OCI-LY1 (cell line): Measurements from ENCODE around the gene SH3PXD2A.

Experiments
- H2AFZ ChIP-seq: fragments of 200-600 bp; sonication (generic), shearing (Covaris generic); 2 replicates; pipeline ENCODE4 v1.6.0; 2014; ENCODE audit warnings: antibody characterized with exemption, mild to moderate bottlenecking, low read length
- H3F3A ChIP-seq: fragments of 200-600 bp; sonication (generic), shearing (Covaris generic); 2 replicates; pipeline ENCODE4 v1.6.0; 2014; ENCODE audit warnings: mild to moderate bottlenecking, antibody characterized with exemption, low read length, moderate library complexity; ENCODE audit not compliant: insufficient read depth
- H3K27ac ChIP-seq: fragments of 200-600 bp; sonication (generic); 2 replicates; pipeline ENCODE4 v1.5.1; 2014; ENCODE audit warnings: low read length, mixed run types, mild to moderate bottlenecking, low read depth; ENCODE audit not compliant: poor library complexity, severe bottlenecking
- H3K27me3 ChIP-seq: fragments of 200-600 bp; sonication (generic); 2 replicates; pipeline ENCODE4 v1.6.0; 2014; ENCODE audit warnings: antibody characterized with exemption, mild to moderate bottlenecking, low read length, moderate library complexity; ENCODE audit not compliant: insufficient read depth
- H3K36me3 ChIP-seq: fragments of 200-600 bp; sonication (generic); 2 replicates; pipeline ENCODE4 v1.6.1; 2014; ENCODE audit warnings: mild to moderate bottlenecking, antibody characterized with exemption, low read length, moderate library complexity, mixed read lengths; ENCODE audit not compliant: insufficient read depth
- H3K4me1 ChIP-seq: fragments of 200-600 bp; sonication (generic); 2 replicates; pipeline ENCODE4 v1.5.1; 2014; ENCODE audit warnings: mild to moderate bottlenecking, low read length, moderate library complexity; ENCODE audit not compliant: insufficient read depth, severe bottlenecking
- H3K4me2 ChIP-seq: fragments of 200-600 bp; sonication (generic), shearing (Covaris generic); 2 replicates; pipeline ENCODE4 v1.6.1; 2014; ENCODE audit warnings: low read length
- H3K4me3 ChIP-seq: fragments of 200-600 bp; sonication (generic); 2 replicates; pipeline ENCODE4 v1.5.1; 2014; ENCODE audit warnings: low read length, low read depth, mild to moderate bottlenecking, mixed read lengths; ENCODE audit not compliant: poor library complexity, severe bottlenecking
- H3K79me2 ChIP-seq: fragments of 200-600 bp; shearing (Covaris generic); 2 replicates; pipeline ENCODE4 v1.6.1; 2016; ENCODE audit warnings: mixed run types, low read length, mixed read lengths; ENCODE audit not compliant: insufficient read depth
- H3K9ac ChIP-seq: fragments of 200-600 bp; sonication (generic), shearing (Covaris generic); 2 replicates; pipeline ENCODE4 v1.6.1; 2014; ENCODE audit warnings: mild to moderate bottlenecking, low read length, mixed read lengths
- H3K9me2 ChIP-seq: fragments of 200-600 bp; sonication (generic), shearing (Covaris generic); 2 replicates; pipeline ENCODE4 v1.6.1; 2014; ENCODE audit warnings: low read depth, mild to moderate bottlenecking, low read length, mixed read lengths
- H3K9me3 ChIP-seq: fragments of 200-600 bp; shearing (Covaris generic); 2 replicates; pipeline ENCODE4 v1.6.1; 2014; ENCODE audit warnings: low read length, mixed read lengths
- H4K20me1 ChIP-seq: fragments of 200-600 bp; sonication (generic), shearing (Covaris generic); 2 replicates; pipeline ENCODE4 v1.6.0; 2016; ENCODE audit warnings: mild to moderate bottlenecking, low read length; ENCODE audit not compliant: insufficient read depth
- EZH2 ChIP-seq: fragments of 200-600 bp; sonication (generic), shearing (Covaris generic); IDR thresholded peaks from 2 replicates; pipeline ENCODE4 v1.8.0; 2017; ENCODE audit warnings: borderline replicate concordance, mixed run types, mild to moderate bottlenecking, antibody characterized with exemption, low read length, moderate library complexity, mixed read lengths
- TF ChIP-seq, protein P1 (sequence below): fragments of 200-600 bp; sonication (generic), shearing (Covaris generic); IDR thresholded peaks from 2 replicates; pipeline ENCODE4 v1.5.1; 2017; ENCODE audit warnings: mild to moderate bottlenecking, antibody characterized with exemption, low read length, moderate library complexity, mixed read lengths

The SH3PXD2A gene

GRCh38 chr10:103553743-103554487 is 301.5 kb downstream of the SH3PXD2A start:
- Histone ChIP-seq H2AFZ (no peak overlapping the region), H3F3A (no peaks in the 10 kb centered on the region), H3K9ac (no peak overlapping the region), H3K4me2 (no peak overlapping the region), H3K4me3 (no peak overlapping the region), H3K36me3 (no peaks in the 10 kb centered on the region), H3K9me2 (no peaks in the 10 kb centered on the region), H4K20me1 (no peaks in the 10 kb centered on the region), H3K9me3 (no peaks in the 10 kb centered on the region), H3K79me2 (no peaks in the 10 kb centered on the region), H3K27me3 (peaks cover 12% of the 10 kb centered on the region; the same call in 1 of the 2 replicates), H3K4me1 (no peaks in the 10 kb centered on the region), H3K27ac (no peak overlapping the region)
- TF ChIP-seq, protein P1, sequence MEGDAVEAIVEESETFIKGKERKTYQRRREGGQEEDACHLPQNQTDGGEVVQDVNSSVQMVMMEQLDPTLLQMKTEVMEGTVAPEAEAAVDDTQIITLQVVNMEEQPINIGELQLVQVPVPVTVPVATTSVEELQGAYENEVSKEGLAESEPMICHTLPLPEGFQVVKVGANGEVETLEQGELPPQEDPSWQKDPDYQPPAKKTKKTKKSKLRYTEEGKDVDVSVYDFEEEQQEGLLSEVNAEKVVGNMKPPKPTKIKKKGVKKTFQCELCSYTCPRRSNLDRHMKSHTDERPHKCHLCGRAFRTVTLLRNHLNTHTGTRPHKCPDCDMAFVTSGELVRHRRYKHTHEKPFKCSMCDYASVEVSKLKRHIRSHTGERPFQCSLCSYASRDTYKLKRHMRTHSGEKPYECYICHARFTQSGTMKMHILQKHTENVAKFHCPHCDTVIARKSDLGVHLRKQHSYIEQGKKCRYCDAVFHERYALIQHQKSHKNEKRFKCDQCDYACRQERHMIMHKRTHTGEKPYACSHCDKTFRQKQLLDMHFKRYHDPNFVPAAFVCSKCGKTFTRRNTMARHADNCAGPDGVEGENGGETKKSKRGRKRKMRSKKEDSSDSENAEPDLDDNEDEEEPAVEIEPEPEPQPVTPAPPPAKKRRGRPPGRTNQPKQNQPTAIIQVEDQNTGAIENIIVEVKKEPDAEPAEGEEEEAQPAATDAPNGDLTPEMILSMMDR = no peak
- no peak for TF ChIP-seq EZH2

DNA sequence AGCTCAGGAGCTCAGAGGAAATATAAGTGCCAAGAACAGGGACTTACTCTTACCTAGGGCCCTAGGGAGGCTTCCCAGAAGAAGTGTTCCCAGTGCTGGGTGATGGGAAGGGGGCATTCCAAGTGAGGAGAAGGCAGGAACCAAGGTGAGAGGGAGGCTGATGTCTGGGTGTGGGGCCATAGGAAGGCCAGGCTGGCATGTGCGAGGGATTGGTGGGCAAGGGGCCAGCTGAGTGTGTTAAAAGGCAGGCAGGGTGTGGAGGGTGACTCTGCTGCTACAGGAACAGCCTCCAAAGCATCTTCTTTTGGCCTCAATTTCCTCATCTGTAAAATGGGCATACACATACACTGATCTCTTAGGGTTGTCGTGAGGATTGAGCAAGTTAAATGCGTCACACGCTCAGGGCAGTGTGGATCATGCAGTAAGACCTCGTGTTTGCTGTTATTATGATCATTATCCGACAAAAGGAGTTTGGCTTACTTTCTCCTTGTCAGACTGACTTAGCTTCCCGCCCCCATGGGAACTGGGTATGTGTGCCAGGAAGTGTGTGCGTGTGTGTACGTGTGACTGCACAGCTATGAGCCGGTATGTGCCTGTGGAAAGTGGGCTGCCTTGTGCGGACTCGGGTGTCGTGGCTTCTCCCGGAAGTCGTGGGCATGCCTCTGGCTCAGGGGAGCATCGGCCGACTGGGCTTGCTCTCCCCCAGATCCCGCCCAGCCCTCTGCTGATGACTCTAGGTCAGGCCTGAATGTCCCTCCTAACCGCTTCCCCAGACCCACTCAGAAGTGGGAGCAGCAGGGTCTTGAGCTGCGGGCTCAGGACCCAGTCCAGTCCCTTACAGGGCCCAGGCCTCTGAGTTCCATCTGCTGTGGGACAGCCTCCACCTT is 302.3 kb downstream of the SH3PXD2A start:
- Histone ChIP-seq H3K27ac (no peak overlapping the region), H3K27me3 (peaks cover 12% of the 10 kb centered on the region), H2AFZ (no peak overlapping the region), H3K9ac (no peak overlapping the region), H3K4me3 (no peak overlapping the region), H3K36me3 (no peaks in the 10 kb centered on the region), H3K4me2 (no peak overlapping the region), H3K9me2 (no peaks in the 10 kb centered on the region), H3K4me1 (no peaks in the 10 kb centered on the region), H3F3A (no peaks in the 10 kb centered on the region), H3K9me3 (no peaks in the 10 kb centered on the region), H3K79me2 (no peaks in the 10 kb centered on the region), H4K20me1 (no peaks in the 10 kb centered on the region)
- TF ChIP-seq EZH2 = no peak
- TF ChIP-seq, protein P1 = no peak

DNA sequence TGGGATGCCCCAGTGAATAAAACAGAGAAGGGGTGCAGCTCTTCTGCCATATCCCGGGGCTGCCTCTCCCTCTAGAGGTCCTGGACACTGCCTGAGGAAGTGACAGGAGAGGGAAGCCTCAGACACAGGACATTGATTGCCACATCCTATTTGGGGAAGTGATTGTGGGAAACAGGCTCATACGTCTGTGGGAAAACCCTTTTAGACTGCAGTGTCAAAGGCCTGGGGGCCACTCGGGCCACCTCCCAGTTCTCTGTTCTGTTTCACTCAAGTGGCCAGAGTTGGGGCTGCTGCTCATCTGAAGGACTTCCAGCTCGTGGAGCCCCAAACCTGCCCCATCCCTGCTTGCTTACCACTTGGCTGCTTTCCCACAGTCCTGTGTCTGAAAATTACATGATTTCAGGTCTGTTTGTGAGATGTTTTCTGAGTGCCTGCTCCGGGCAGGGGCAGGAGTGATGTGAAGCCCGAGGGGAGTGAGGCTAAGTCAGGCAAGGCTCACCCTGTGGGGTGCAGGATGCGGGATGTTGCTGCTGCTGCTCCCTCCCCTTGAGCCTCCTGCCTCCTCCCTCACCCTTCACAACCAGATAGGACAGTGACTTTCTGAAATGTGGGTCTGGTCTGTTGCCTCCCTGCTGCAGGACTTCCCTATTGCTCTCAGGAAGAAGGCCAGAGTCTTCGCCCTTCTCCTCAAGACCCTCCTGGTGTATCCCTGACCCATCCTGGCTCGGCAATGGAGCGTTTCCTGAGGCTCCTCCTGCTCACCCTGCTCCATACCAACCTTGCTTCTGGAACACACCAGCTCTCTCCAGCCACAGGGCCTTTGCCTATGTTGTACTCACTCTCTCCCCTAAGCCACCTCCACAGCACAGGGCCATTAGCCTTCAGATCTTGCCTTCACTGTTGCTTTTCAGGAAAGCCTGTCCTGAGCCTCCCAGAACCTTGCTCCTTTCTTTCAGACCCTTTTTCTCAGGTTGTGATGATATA is 303.5 kb downstream of the SH3PXD2A start:
- Histone ChIP-seq H3F3A (no peaks in the 10 kb centered on the region), H3K4me1 (no peaks in the 10 kb centered on the region), H3K4me2 (no peak overlapping the region), H3K36me3 (no peaks in the 10 kb centered on the region), H3K9me2 (no peaks in the 10 kb centered on the region), H4K20me1 (no peaks in the 10 kb centered on the region), H3K27ac (no peak overlapping the region), H3K9me3 (no peaks in the 10 kb centered on the region), H3K79me2 (no peaks in the 10 kb centered on the region), H3K9ac (no peak overlapping the region), H3K27me3 (peaks cover 12% of the 10 kb centered on the region), H3K4me3 (no peak overlapping the region), H2AFZ (no peak overlapping the region)
- no peak for TF ChIP-seq EZH2
- TF ChIP-seq, protein P1 = no peak
